ENCODE data around the gene ABCA1.

Gene ABCA1

DNA sequence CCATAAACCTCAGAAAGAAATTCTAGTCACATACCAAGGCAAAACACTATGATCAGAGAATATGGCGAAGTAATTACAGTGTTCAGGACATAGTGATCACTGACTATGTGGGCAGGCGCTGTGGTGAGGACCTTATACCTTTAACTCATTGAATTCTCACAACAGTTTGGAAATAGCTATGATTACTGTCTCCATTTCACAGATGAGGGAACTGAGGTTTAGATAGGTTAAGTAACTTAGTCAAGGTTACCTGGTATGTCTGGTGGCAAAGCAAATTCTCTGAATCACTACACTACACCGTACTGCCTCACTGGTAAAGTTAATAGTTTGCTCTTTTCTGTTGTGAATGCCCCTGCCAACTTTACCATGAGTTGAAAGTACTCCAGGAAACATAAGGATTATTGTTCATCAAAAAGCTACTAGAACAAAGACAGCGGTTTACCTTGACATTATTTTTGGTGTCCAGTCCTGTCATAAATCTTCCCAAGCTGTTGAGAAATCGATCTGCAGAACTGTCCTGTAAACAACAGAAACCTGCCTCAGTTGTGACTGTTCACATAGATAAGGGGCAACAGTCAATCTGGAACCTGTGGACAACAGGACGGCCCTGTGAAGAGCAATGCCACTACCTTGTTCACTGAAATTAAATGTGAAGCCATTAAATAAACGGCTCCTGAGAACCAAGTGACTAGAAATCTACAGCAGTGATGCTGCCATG lies 127.7 kb downstream of the ABCA1 start:
- no peak for DNase-seq (ENCODE audit: low spot score)

DNA sequence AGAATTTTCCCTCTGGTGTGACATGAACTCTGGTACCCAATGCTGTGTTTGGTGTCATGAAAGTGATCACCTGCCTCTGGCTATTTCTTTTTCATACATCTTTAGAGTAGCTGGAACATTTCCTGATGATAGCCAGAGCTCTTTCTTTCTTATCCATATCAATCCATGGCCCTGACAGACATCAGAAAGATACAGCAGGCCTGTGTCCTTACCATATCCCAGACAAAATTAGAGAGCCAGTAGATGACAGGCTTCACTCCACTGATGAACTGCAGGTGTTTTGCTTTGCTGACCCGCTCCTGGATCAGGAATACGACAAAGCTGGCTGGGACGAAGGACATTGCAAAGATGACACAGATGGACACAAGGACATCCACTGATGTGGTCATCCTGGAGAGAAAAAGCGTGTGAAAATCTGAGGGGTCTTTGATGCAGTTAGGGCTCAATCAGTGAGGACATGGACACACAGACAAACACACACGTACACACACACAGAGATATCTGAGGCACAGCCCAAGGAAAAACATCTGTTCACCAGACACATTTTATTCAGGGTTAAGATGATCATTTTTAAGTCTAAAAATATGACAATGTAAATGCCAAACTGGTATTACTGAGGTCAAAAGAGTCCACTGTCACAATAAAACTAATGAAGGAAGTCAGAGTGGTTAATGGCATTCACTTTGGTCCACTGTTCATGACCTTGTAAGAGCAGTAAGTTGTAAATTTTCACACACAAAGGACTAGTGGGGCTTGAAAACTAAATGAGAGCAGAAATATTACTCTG lies 129.6 kb downstream of the ABCA1 start:
- no peak for DNase-seq (ENCODE audit: low spot score)

GRCh38 chr9:104795857-104796256 lies 132.1 kb downstream of the ABCA1 start:
- no peak for DNase-seq (ENCODE audit: low spot score)

DNA sequence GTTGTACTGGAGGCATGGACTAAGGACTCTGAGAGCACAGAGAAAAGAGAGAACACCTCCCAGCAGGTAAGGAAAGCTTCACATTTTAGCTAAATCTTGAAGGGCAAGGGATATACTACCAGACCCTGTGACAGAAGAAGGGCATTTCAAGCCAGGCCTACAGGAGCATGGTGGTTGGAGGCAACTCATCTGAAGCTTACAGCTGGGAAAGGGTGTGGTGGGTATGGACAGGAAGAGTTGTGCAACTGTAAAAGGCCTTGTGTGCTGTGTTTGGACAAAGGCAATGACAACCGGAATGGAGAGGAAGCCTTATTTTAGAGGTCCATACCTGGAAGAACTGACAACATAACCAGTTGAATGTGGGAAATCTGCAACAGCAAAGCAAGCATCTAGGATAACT lies 132.9 kb downstream of the ABCA1 start:
- DNase-seq (ENCODE audit: low spot score) = no peak

DNA sequence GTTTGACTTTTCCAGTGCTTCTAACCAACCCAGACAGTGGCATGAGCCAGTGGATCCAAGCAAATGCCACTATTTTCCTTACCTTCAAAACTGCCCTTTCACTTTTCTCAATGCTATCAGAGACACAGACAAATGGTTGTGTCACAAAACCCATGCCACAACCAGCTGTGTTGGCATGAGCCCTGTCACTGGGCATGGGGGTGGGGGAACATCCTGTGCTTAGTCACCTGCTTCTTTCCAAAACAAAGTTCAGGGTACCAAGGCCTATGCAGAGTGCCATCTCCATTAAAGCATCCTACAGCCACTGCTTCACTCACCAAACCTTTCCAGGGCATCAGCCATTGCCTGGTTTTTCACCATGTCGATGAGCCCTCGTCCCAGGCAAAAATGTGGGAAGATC lies 133.9 kb downstream of the ABCA1 start:
- DNase-seq (ENCODE audit: low spot score) = no peak

DNA sequence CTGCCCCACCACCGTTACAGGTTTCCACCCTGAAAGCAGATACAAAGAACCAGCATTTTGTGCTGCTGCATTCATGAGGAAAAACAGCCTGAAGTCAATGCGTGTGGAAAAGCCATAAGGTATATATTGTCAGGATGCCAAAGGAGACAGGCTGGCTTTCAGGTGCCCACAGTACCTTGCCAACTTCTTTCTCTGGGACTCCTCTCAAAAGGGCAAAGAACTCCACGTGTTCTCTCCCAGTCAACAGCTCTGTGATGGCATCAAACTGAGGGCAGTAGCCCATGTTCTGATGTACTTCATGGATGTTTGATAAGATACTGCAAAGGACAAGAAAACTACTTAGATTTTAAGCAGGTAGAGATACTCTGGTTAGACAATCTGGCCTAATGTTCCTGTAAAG lies 139.7 kb downstream of the ABCA1 start:
- DNase-seq (ENCODE audit: low spot score) = no peak

DNA sequence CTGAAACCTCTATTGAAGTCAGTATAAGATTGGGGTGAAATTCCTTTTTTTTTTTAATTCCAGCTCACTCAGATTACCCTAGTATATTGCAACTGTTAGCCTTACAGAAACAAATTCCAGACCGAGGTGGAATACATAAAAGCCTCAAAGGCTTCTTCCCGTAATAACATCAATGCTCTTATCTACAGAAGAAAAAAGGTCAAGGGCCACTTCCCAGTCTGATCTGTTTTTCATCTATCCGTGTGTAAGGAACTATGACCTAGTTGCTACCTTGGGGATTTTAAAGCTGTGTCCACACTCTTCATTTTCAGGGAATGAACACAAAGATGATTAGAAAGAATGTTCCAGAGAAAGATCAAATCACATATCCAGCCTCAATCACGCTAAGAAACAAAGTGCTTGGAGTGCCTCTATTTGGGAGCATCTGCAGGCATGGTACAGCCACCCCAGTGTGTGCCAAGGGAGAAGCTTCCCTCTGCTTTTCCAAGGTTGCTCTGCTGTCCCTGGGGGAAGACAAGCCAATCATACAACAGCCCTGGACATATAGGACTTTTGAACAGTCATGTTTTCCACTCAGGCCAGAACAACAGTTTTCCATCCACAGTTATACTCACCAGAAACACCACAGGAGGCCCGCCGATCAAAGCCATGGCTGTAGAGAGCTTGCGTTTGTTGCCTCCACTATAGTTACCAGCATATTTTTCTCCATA lies 140.5 kb downstream of the ABCA1 start:
- no peak for DNase-seq (ENCODE audit: low spot score)

- no peak for DNase-seq (ENCODE audit: low spot score)
These were observed 141.7 kb downstream of the ABCA1 start for GRCh38 chr9:104786293-104786692.

- DNase-seq (ENCODE audit: low spot score) = no peak
These were observed 143.9 kb downstream of the ABCA1 start for GRCh38 chr9:104784098-104784497.

- DNase-seq (ENCODE audit: low spot score) = no peak
These were observed 144.4 kb downstream of the ABCA1 start for GRCh38 chr9:104783588-104783987.

DNA sequence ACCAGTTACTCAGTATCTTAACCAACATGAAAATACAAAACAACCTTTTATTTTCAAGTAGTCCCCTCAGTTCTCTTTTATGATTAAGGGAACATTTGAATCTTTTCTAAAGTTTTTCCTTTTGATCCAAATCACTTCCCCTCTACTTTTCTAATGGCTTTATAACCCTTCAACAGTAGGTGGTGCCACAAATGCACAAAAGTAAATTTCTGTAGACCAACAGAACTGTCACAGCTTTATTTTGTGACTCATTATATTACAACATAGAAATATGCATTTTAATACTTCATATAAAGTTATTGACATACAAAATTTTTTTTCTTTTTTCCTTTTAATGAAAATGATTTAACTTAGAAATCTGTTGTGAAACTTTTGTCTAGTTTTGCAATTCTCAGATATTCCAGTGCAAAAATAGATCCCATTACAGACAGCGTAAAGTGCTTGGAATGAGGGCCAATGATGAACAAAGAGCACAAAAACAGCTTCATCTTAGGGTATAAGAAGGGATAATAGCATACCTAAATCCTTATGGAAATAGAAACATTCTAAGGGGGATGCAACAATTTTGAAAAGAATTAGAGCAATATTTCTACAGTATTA lies 147.1 kb downstream of the ABCA1 start:
- DNase-seq (ENCODE audit: low spot score) = no peak

DNA sequence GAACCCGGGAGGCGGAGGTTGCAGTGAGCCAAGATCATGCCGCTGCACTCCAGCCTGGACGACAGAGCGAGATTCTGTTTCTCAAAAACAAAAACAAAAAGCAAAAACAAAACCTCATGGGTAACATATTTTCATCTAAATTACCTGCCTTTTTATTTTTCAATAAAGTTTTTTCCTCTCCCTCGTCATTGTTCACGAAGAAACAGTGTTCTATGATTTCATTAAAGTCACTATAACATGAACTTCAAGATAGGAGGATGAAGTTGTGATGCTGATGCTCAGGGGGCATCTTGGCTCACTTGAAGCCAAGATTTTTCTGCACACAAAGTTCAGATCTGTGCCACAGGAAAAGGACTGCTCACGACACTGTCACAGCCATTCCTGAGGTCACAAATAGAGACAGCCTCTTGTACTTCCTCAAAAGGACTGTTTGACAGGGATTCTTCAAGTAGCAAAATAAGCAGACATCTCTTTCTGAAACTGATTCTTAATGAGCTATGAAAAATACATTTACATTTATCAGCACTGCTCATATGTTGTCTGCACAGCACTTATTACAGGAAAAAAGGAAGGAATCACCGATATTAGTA lies 147.9 kb downstream of the ABCA1 start:
- no peak for DNase-seq (ENCODE audit: low spot score)

DNA sequence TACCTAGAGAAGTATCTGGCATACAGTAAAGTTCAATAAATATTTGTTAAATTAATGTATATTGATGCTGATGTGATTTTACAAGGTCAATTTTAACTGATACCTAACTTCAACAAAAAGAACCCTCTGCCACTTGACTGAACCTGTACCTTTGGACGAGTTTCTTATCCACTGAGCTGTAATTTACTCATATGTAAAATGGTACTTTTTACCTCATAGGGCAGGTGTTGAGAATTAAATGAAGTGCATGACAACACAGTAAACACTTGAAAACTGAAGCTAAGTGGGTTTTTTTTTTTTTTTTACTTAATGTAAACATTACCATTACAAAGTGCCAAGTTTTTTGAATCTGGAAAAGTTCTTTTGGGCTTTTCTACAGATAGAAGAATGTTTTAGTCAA lies 148.6 kb downstream of the ABCA1 start:
- DNase-seq (ENCODE audit: low spot score) = no peak

GRCh38 chr9:104778802-104779201 lies 149.2 kb downstream of the ABCA1 start:
- DNase-seq (ENCODE audit: low spot score) = no peak

GRCh38 chr9:104776797-104777196 lies 151.2 kb downstream of the ABCA1 start:
- DNase-seq (ENCODE audit: low spot score) = no peak

DNA sequence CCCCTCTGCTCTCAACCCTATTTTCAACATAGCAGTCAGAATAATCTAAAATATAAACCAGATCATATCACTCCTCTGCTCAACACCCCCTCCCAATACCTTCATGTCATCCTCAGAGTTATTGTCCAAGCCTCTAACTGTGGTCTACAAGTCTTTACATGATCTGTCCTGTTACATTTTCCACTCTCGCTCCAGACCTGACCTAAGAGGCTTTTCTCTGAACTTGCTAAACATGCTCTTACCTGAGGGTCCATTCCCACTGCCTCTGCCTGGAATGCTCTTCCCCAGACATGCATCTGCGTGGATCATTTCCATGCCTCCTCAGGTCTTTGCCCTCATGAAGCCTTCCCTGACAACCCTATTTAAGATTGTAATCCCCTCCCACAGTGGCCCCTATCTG lies 152.0 kb downstream of the ABCA1 start:
- no peak for DNase-seq (ENCODE audit: low spot score)

DNA sequence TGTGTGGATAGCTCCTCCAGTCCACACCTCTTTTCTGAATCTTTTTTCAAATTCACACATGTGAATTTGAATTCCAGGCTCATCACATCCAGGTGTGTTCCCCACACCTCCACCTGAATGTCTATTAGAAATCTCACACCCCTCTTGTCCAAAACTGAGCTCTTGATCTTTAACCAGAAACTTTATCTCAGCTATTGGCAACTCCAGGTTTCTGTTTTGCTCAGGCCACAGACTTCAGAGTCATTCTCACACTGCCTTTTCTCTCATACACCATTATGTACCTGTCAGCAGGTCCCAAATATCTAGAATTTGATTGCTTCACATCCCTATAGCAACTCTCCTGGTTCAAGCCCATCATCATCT lies 152.4 kb downstream of the ABCA1 start:
- no peak for DNase-seq (ENCODE audit: low spot score)

- no peak for DNase-seq (ENCODE audit: low spot score)
These were observed 153.0 kb downstream of the ABCA1 start for GRCh38 chr9:104774831-104775573.

DNA sequence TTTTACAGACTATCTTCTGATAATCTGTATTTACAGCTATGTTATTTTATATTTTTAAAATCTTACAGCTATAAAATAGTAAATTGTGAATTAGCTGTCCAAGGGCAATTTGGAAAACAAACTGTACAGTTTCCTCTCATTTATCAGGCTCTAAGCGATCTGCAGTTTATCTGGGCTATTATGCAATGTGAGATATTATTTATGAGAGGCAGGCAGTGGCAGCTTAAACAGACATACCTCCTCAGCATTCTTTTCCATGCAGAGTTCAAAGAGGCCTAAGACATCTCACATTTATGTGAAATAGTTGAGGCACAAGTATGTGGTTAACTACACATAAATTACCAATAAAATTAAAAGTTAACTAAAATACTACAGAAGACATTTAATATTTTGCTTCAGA lies 153.8 kb downstream of the ABCA1 start:
- DNase-seq (ENCODE audit: low spot score) = no peak

GRCh38 chr9:104772714-104773510 lies 155.0 kb downstream of the ABCA1 start:
- no peak for DNase-seq (ENCODE audit: low spot score)

- no peak for DNase-seq (ENCODE audit: low spot score)
These were observed 158.3 kb downstream of the ABCA1 start for GRCh38 chr9:104769655-104770054.

Data from left forelimb (tissue), 1 donor.